EL (cell line): ENCODE data around the gene RBMS3.
"Not testable (repeated sequence)": the region's sequence is repeated elsewhere in the genome, so short reads cannot be mapped to it uniquely, and the experiment has no call there.

Experiments used
- DNase-seq: peaks from one replicate; pipeline ENCODE4 v3.0.0-alpha.2; 2016

RBMS3 gene

GRCh38 chr3:29313981-29314726 is 33.3 kb downstream of the RBMS3 start:
- DNase-seq, result no peak

GRCh38 chr3:29314727-29315088 is 33.8 kb downstream of the RBMS3 start:
- no peak for DNase-seq

- DNase-seq, result no peak
These were observed 36.8 kb downstream of the RBMS3 start for GRCh38 chr3:29317659-29318173.

- no peak for DNase-seq
These were observed 37.4 kb downstream of the RBMS3 start for GRCh38 chr3:29318251-29318650.

GRCh38 chr3:29319262-29319661 is 38.4 kb downstream of the RBMS3 start:
- no peak for DNase-seq

DNA sequence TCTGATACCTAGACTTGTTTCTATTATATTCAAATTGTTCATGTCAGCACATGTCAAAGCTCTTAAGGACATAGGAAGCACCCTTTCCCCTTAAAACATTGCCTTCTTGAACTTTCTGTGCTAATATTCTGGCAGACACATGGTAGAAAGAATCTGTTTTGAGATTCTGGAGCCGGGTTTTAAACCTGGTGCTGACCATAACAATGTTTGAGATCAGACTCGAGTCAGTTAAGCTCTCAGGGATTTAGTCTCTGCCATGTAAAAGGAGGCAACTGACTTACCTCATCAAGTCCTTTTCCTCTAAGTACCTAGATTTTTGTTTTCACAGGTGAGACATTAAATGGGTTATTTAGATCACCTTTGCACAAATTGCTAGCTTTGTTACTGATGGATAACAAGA is 38.9 kb downstream of the RBMS3 start:
- no peak for DNase-seq

GRCh38 chr3:29322586-29322985 is 41.7 kb downstream of the RBMS3 start:
- DNase-seq, result no peak

DNA sequence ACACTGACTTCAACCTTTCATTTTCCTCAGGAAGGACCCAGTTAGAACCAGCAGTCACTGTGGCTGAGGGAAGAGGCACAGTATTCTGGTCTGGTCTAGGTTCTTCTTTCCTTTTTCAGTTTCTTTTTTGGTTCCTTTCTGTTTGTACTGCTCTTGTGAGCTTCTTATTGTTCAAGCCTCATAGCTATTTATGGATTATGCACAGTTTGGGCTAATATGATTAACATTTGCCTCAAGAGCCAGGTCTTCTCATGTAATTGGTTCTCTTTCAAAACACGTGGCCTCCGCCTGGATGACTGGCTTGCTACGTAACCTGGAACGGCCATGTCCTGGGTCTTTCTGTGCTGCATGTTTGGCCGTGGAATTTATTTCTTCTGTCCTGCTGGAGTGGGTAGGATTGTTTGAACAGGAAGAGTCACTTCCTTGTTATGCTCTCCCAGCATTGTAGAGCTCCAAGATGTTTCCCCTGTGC is 43.3 kb downstream of the RBMS3 start:
- peak; percentile 92 for DNase-seq

DNA sequence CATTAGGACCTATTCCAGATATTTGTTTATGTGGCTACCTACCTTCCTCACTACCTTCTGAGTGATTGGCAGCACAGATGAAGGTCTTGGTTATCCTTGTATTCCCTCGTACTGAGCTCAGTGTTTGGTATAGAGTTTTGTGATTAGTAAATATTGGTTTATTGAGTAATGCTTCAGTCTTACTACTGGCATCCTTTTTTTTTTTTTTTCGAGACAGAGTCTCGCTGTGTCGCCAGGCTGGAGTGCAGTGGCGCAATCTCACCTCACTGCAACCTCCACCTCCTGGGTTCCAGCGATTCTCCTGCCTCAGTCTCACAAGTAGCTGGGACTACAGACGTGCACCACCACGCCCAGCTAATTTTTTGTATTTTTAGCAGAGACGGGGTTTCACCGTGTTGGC is 45.7 kb downstream of the RBMS3 start:
- DNase-seq, result not testable (repeated sequence)

- DNase-seq, result no peak
These were observed 49.4 kb downstream of the RBMS3 start for GRCh38 chr3:29329986-29330890.

GRCh38 chr3:29331035-29331434 is 50.2 kb downstream of the RBMS3 start:
- DNase-seq, result no peak

DNA sequence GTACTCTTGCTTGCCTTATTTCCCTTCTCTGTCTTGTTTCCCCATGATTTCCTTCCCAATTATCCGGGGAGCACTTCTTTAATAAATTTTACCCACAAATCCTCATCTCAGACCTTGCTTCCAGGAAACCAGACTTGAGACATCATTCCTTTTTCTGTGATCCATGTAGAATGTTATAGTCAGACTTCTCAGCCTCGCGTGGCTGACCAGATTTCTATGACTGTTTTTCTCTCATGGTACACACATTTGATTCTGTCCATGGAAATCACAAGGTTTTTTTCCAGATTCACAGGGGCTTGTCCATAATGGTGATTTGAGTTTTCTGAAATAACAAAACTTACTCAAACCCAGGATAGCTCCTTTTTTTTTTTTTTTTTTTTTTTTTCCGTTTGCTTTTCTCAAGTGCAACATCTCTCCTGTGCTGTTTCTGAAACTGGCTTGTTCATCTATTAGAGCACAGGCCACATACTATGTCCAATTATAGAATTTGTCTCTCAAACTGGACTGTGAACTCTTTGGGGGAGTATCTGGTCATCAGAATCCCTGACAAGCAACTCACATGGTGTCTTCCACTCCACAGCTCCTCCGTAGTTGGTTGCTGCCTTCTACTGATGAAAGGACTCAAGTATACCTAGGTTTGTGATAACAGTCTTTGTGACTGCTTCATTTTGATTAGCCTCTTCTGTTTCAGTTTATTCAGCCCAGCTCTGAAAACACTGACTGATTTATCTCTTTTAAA is 50.8 kb downstream of the RBMS3 start:
- DNase-seq, result no peak

DNA sequence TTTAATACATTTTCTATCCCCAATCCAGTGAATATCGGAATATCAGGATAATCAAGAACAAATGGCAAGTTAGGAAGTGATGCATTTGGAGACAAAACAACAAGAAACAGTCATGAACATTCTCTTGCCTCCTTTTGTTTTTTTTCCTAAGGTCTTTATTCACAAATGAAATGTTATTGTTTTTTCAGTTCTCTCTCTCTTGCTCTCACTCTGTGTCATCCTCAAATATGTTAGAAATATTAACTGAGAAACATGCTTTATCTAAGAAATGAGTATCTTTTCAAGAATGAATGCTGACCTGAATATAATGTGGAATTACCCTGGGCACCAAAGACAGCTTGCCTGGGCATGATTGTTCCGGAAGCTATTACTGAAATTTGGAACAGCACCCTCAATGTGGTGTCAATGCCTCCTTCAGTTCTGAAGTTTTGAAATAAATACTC is 51.3 kb downstream of the RBMS3 start:
- DNase-seq, result no peak

DNA sequence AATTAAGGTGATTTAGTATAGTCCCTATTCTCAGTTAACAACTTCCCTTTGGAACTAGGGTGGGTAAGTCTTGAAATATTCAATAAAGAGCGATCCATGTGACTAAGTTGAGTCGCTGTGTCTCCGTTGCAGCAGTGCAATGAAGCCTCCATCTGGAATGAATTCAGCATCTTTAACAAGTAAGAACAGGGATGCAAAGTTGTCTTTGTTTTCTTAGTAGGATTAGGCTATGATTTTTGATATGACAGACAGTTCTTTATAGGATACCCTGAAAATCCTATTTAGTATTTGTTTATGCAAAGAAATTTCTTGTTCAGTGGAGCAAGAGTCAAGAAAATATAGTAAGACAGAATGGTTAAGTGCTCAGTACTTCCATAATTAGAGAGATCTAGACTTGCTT is 52.7 kb downstream of the RBMS3 start:
- peak; percentile 43 for DNase-seq

GRCh38 chr3:29334706-29335105 is 53.8 kb downstream of the RBMS3 start:
- no peak for DNase-seq

GRCh38 chr3:29335438-29335837 is 54.6 kb downstream of the RBMS3 start:
- peak; percentile 98 for DNase-seq

DNA sequence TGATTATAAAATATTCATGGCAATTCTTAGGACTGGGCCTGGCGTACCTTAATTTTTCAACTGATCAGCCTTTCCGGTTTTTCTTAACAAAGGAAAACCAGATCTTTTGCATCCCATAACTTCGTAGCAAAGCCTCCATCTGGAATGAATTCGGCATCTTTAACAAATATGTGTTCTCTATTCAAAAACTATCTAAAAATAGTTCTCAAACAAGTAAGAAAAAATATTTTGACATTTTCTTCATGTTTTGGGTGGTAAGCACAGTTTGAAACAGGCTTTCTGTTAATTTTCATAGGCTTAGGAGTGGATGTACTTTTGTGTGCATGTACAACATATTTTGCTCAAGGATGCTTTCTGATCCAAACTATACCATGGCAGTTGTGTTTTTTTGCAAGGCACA is 55.1 kb downstream of the RBMS3 start:
- DNase-seq, result no peak

DNA sequence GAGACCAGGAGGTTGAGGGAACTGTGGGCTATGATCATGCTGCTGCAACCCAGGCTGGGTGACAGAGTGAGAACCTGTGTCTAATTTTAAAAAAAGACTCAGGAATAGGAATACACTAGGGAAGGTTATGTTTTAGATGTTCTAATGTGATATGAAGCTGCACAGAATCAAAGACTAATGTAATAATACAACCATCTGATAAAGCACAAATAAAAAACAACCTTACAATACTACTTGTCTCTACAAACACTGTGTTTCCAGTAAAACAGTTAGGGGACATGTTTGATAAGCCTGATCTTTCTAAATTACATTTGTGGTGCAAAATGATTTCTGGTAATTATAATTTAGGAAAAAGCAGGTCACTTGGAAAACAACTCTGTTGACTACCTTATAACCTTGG is 56.7 kb downstream of the RBMS3 start:
- DNase-seq, result no peak

DNA sequence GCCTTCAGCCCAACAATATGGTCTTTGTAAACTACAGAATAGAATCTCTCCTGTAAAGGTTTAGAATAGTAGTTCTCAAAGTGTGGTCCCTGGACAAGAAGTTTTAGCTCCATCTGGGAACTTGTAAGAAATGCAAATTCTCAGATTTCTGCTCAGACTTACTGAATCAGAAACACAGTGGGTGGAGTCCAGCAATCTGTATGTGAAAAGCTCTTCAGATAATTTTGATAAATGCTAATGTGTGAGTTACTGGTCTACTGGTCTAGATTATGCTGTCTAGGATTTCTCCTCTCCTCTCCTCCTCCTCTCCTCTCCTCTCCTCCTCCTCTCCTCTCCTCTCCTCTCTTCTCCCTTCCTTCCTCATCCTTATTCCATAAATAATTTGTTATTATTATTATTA is 57.5 kb downstream of the RBMS3 start:
- DNase-seq, result no peak

DNA sequence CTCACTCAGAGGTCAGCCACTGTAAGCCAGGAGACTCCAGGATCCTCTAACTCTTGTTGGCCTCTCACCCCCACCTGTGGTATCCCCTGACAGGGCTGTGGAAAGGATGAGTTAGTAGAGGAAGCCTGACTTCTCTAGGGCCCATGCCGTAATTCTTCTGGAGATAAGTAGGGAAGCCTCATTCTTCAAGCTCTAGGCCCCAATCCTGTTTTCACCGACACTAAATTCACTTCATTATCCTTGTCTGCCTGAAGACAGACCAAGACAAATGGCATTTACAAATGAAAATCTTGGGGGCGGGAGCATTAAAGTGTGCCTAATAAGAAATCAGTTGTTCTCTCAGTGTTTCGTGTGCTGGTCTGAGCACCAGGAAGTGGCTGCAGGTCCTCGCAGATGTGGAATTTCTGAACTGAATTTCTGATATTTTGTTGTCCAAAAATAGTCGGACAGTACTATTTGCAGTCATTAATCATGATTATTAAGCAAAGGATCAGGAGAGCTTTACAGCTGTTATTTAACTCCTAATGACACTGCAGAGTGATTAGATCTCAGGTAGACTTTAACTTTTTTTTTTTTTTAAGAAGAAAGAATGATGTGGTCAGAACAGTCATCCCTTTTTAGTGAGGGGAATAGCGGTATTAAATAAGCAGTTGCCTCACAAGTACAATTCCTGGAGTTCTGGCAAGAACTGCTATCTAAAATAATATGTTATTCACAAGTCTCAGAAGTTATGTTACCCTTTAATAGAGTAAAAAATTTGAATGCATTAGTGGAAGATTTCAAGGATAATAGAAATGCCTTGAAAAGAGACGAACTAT is 58.4 kb downstream of the RBMS3 start:
- no peak for DNase-seq

- no peak for DNase-seq
These were observed 63.3 kb downstream of the RBMS3 start for GRCh38 chr3:29344154-29344553.

DNA sequence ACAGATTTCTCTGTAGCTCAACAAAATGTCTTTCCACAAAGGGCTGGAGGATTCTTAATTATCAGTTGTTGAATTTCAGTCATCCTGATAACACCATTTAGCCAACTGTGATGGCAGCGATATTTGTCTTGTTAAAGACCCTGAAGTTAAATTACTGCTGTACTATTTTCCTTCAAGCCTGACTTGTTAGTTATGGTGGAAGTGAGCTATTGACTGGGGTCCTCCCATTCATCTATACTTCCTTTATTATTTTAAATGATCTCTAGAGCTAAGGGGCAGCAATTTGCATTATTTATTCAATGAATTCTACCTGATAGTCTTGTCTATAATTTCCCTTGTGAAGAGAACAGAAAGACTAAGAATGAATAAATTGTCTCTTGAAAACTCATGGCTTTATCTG is 64.1 kb downstream of the RBMS3 start:
- no peak for DNase-seq
